ENCODE results near the gene VPS72.

Gene VPS72

GRCh38 chr1:151175041-151175741 is 14.8 kb downstream of the VPS72 start:
- Histone ChIP-seq H3K4me2 (ENCODE audit: low read depth, low read length, poor library complexity, severe bottlenecking) (no peak overlapping the region), H3K27me3 (ENCODE audit: low read length) (no peaks in the 10 kb centered on the region), H3K36me3 (ENCODE audit: low read length) (peaks cover 3% of the 10 kb centered on the region; the same call in 1 of the 2 replicates), H3K9ac (ENCODE audit: low read length) (no peak overlapping the region), H2AFZ (ENCODE audit: low read depth, low read length, severe bottlenecking) (no peak overlapping the region), H3K27ac (ENCODE audit: low read depth, low read length) (no peak overlapping the region), H3K9me3 (ENCODE audit: insufficient read depth, low read length) (no peaks in the 10 kb centered on the region), H3K9me2 (replicated peaks; ENCODE audit: insufficient read depth, low read length) (no peaks in the 10 kb centered on the region), H3K79me2 (ENCODE audit: insufficient read depth, low read length) (no peaks in the 10 kb centered on the region), H3K4me3 (ENCODE audit: insufficient read depth, low read length, poor library complexity, severe bottlenecking) (no peak overlapping the region), H3F3A (ENCODE audit: insufficient read depth) (no peaks in the 10 kb centered on the region), H4K20me1 (ENCODE audit: low read depth, low read length) (no peaks in the 10 kb centered on the region)
- TF ChIP-seq CTCF (IDR thresholded peaks at IDR 0.05; ENCODE audit: insufficient read depth, low read length, poor library complexity, severe bottlenecking) = no peak
- TF ChIP-seq EZH2phosphoT487 (conservative IDR thresholded peaks at IDR 0.05; ENCODE audit: low read length) = no peak

- Histone ChIP-seq H3K36me3 (ENCODE audit: low read length) (peaks cover 2% of the 10 kb centered on the region; the same call in 1 of the 2 replicates), H3F3A (ENCODE audit: insufficient read depth) (no peaks in the 10 kb centered on the region), H3K9me2 (replicated peaks; ENCODE audit: insufficient read depth, low read length) (no peaks in the 10 kb centered on the region), H3K9ac (ENCODE audit: low read length) (no peak overlapping the region), H3K4me2 (ENCODE audit: low read depth, low read length, poor library complexity, severe bottlenecking) (no peak overlapping the region), H3K9me3 (ENCODE audit: insufficient read depth, low read length) (no peaks in the 10 kb centered on the region), H3K27me3 (ENCODE audit: low read length) (no peaks in the 10 kb centered on the region), H3K4me3 (ENCODE audit: insufficient read depth, low read length, poor library complexity, severe bottlenecking) (no peak overlapping the region), H3K79me2 (ENCODE audit: insufficient read depth, low read length) (peaks cover 13% of the 10 kb centered on the region), H4K20me1 (ENCODE audit: low read depth, low read length) (no peaks in the 10 kb centered on the region), H3K27ac (ENCODE audit: low read depth, low read length) (no peak overlapping the region), H2AFZ (ENCODE audit: low read depth, low read length, severe bottlenecking) (no peak overlapping the region)
- TF ChIP-seq CTCF (IDR thresholded peaks at IDR 0.05; ENCODE audit: insufficient read depth, low read length, poor library complexity, severe bottlenecking) (no peak), EZH2phosphoT487 (conservative IDR thresholded peaks at IDR 0.05; ENCODE audit: low read length) (no peak)
Measured at GRCh38 chr1:151171190-151171589, 18.8 kb downstream of the VPS72 start.

GRCh38 chr1:151167116-151167515 is 22.9 kb downstream of the VPS72 start:
- TF ChIP-seq CTCF (IDR thresholded peaks at IDR 0.05; ENCODE audit: insufficient read depth, low read length, poor library complexity, severe bottlenecking) = no peak
- no peak for TF ChIP-seq EZH2phosphoT487 (conservative IDR thresholded peaks at IDR 0.05; ENCODE audit: low read length)
- Histone ChIP-seq H3K27me3 (ENCODE audit: low read length) (no peaks in the 10 kb centered on the region), H3K9me3 (ENCODE audit: insufficient read depth, low read length) (no peaks in the 10 kb centered on the region), H3K4me2 (ENCODE audit: low read depth, low read length, poor library complexity, severe bottlenecking) (peak overlapping the region; percentile 74), H3K36me3 (ENCODE audit: low read length) (no peaks in the 10 kb centered on the region), H2AFZ (ENCODE audit: low read depth, low read length, severe bottlenecking) (no peak overlapping the region), H3F3A (ENCODE audit: insufficient read depth) (0 out of 2 replicates have a peak, but pooled peaks cover under 1% of the 10 kb centered on the region), H3K9ac (ENCODE audit: low read length) (peak overlapping the region; percentile 77), H4K20me1 (ENCODE audit: low read depth, low read length) (no peaks in the 10 kb centered on the region), H3K79me2 (ENCODE audit: insufficient read depth, low read length) (peaks cover 22% of the 10 kb centered on the region), H3K4me3 (ENCODE audit: insufficient read depth, low read length, poor library complexity, severe bottlenecking) (peak overlapping the region; percentile 93), H3K9me2 (replicated peaks; ENCODE audit: insufficient read depth, low read length) (no peaks in the 10 kb centered on the region), H3K27ac (ENCODE audit: low read depth, low read length) (no peak overlapping the region)

All from SU-DHL-6 (cell line).